MCF 10A (cell line): Measurements from ENCODE around the gene GREB1. TPM values are rescaled to one million over a fixed set of nuclear protein-coding genes. Genes with fewer than 3 reads are reported as not detected.

Source experiments
- BruUV-seq: library from RNA; stranded (reverse); fragments of 400-500 nt; replicated peaks from 2 replicates; lab custom pipeline; 2021; lab: Mats Ljungman, UMichigan
- CTCF ChIA-PET: fragments of 300-600 bp; sonication (Branson Sonifier 250); formaldehyde crosslinking; extraction: SDS; loops from one replicate; lab custom pipeline; 2021; ENCODE audit warnings: antibody characterized with exemption, inconsistent platforms; lab: Yijun Ruan, JAX
- POLR2A ChIA-PET: fragments of 300-600, 350-650 bp; sonication (Branson Sonifier 250); formaldehyde crosslinking; extraction: SDS; loops from one replicate; lab custom pipeline; 2020; ENCODE audit warnings: antibody characterized with exemption, inconsistent platforms; lab: Yijun Ruan, JAX
- DNase-seq: peaks from one replicate; pipeline ENCODE4 v3.0.0-alpha.2; 2018; ENCODE audit not compliant: unreplicated experiment
- H3K27ac Mint-ChIP-seq: one replicate; pipeline ENCODE4 v1.8.0; 2022; ENCODE audit warnings: mild to moderate bottlenecking, low read depth, mixed read lengths; ENCODE audit not compliant: unreplicated experiment
- H3K27me3 Mint-ChIP-seq: one replicate; pipeline ENCODE4 v1.8.0; 2022; ENCODE audit warnings: mixed read lengths; ENCODE audit not compliant: insufficient read depth, unreplicated experiment
- H3K36me3 Mint-ChIP-seq: one replicate; pipeline ENCODE4 v1.8.0; 2022; ENCODE audit warnings: mild to moderate bottlenecking, moderate library complexity, mixed read lengths; ENCODE audit not compliant: insufficient read depth, unreplicated experiment
- H3K4me1 Mint-ChIP-seq: one replicate; pipeline ENCODE4 v1.8.0; 2022; ENCODE audit warnings: mixed read lengths; ENCODE audit not compliant: insufficient read depth, unreplicated experiment
- H3K4me3 Mint-ChIP-seq: one replicate; pipeline ENCODE4 v1.8.0; 2022; ENCODE audit warnings: mild to moderate bottlenecking, moderate library complexity, mixed read lengths; ENCODE audit not compliant: unreplicated experiment
- H3K9me3 Mint-ChIP-seq: one replicate; pipeline ENCODE4 v1.8.0; 2022; ENCODE audit warnings: mixed read lengths; ENCODE audit not compliant: unreplicated experiment
- intact Hi-C: fragments of 100-400 bp; cut with micrococcal nuclease; formaldehyde crosslinking; loops from 2 replicates; pipeline ENCODE4 v1.14.1; 2022
- total RNA-seq: library from RNA; stranded (reverse); gene quantifications from 2 replicates; pipeline ENCODE4 v1.2.3, GENCODE V29; 2022
- TF ChIP-seq, protein P1 (sequence below): fragments of 200-600 bp; IDR thresholded peaks from one replicate; pipeline ENCODE4 v1.8.0; 2022; ENCODE audit warnings: antibody characterized with exemption, mild to moderate bottlenecking; ENCODE audit not compliant: unreplicated experiment

Gene GREB1
- total RNA-seq, 1 experiment from 2014 or later, result 1.7 TPM

DNA sequence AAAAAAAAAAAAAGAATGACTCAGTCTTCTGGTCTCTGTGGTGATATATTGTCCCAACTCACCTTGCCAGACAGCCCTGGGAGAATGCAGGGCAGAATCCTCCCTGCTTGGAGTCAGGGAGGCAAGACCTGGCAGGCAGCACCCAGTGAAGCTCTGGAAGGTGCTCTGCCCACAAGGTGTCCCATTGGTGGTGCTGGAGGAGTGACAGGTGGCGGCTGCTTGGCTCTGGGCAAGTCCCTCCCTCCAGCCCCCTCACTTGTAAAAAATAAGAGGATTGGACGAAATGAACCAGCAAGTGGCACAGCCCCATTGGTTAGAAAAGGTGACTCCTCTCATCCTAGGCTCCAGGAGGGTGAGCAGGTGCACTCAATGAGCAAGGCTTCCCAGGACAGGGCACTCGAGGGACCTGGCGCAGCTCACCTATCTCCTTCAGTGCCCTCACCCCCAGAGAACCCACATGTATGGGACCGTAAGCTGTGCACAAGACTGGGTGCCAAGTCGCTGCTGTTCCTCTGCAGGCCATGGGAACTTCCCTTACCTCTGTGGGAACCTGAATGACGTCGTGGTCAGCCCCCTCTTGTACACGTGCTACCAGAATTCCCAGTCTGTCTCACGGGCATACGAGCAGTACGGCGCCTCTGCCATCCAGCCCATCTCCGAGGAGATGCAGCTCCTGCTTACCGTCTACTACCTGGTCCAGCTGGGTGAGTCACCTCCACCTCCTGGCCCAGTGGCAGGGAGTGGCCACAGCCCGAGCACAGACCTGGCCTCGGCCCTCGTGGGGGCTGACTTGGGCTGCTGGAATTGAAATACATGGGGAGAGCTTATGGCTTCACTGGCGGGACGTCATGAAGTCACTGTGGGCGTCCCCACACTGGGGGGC, 54.6 kb downstream of the GREB1 start:
- H3K9me3 Mint-ChIP-seq, result no peaks in the 10 kb centered on the region
- BruUV-seq, result no TSS peak
- no peaks in the 10 kb centered on the region for H3K36me3 Mint-ChIP-seq
- H3K4me3 Mint-ChIP-seq, result no peak overlapping the region
- intact Hi-C loops, result no loop called here
- ChIA-PET POLR2A (no interaction called here), CTCF (interaction anchor here (0.6 to 1.9 kb wide), 7 partner anchors 14 to 468 kb away, joined by 3 to 8 read pairs (median 3); a partner anchor contains a TSS)
- no peak overlapping the region for H3K27ac Mint-ChIP-seq
- TF ChIP-seq, protein P1, sequence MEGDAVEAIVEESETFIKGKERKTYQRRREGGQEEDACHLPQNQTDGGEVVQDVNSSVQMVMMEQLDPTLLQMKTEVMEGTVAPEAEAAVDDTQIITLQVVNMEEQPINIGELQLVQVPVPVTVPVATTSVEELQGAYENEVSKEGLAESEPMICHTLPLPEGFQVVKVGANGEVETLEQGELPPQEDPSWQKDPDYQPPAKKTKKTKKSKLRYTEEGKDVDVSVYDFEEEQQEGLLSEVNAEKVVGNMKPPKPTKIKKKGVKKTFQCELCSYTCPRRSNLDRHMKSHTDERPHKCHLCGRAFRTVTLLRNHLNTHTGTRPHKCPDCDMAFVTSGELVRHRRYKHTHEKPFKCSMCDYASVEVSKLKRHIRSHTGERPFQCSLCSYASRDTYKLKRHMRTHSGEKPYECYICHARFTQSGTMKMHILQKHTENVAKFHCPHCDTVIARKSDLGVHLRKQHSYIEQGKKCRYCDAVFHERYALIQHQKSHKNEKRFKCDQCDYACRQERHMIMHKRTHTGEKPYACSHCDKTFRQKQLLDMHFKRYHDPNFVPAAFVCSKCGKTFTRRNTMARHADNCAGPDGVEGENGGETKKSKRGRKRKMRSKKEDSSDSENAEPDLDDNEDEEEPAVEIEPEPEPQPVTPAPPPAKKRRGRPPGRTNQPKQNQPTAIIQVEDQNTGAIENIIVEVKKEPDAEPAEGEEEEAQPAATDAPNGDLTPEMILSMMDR, result no peak
- peaks cover 9% of the 10 kb centered on the region for H3K27me3 Mint-ChIP-seq
- no peak for DNase-seq
- H3K4me1 Mint-ChIP-seq, result peaks cover 7% of the 10 kb centered on the region

GRCh38 chr2:11589316-11589940, 55.6 kb downstream of the GREB1 start:
- ChIA-PET POLR2A (no interaction called here), CTCF (interaction anchor here (0.7 to 1.7 kb wide), 3 partner anchors 92 to 361 kb away, joined by 3 to 5 read pairs (median 3); no protein-coding TSS in a partner anchor)
- H3K27ac Mint-ChIP-seq, result no peak overlapping the region
- BruUV-seq, result no TSS peak
- H3K9me3 Mint-ChIP-seq, result no peaks in the 10 kb centered on the region
- intact Hi-C loops, result no loop called here
- H3K4me3 Mint-ChIP-seq, result no peak overlapping the region
- peaks cover 1% of the 10 kb centered on the region for H3K4me1 Mint-ChIP-seq
- TF ChIP-seq, protein P1, result peak; percentile 20
- peak; percentile 11 for DNase-seq
- peaks cover 9% of the 10 kb centered on the region for H3K27me3 Mint-ChIP-seq
- no peaks in the 10 kb centered on the region for H3K36me3 Mint-ChIP-seq

DNA sequence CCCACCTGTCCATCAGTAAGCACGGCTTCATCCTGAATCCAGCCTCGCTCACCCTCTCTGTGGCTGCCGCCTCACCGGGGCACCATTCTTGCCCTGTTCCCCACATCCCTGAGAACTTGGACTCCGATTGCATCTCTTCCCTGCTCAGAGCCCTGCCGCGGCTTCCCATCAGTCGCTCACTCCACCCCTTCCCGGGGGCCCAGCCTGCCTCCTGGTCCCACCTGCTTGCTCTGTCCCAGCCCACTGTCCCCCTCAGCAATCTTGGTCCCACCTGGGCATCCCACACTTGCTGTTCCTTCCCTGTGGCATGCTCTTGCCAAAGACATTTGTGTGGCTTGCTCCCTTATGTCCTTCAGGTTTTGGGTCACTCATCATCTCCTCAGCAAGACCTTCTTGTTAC, 56.3 kb downstream of the GREB1 start:
- Mint-ChIP-seq H3K27me3 (peaks cover 8% of the 10 kb centered on the region), H3K27ac (no peak overlapping the region), H3K4me3 (no peak overlapping the region), H3K9me3 (no peaks in the 10 kb centered on the region), H3K4me1 (no peaks in the 10 kb centered on the region), H3K36me3 (no peaks in the 10 kb centered on the region)
- no TSS peak for BruUV-seq
- intact Hi-C loops, result no loop called here
- POLR2A ChIA-PET, result no interaction called here
- TF ChIP-seq, protein P1, result no peak
- CTCF ChIA-PET, result interaction anchor here (4.2 kb wide), 1 partner anchor 8 kb away, joined by 35 read pairs; no protein-coding TSS in a partner anchor
- DNase-seq, result no peak

- no peak overlapping the region for H3K4me3 Mint-ChIP-seq
- intact Hi-C loops, result no loop called here
- H3K36me3 Mint-ChIP-seq, result no peaks in the 10 kb centered on the region
- no TSS peak for BruUV-seq
- ChIA-PET POLR2A (interaction anchor here (0.7 kb wide), 1 partner anchor 386 kb away, joined by 3 read pairs; no protein-coding TSS in a partner anchor), CTCF (interaction anchor here (0.6 to 4.2 kb wide), 4 partner anchors 9 to 459 kb away, joined by 3 to 35 read pairs (median 3); no protein-coding TSS in a partner anchor)
- H3K27me3 Mint-ChIP-seq, result no peaks in the 10 kb centered on the region
- TF ChIP-seq, protein P1, result no peak
- no peak for DNase-seq
- H3K4me1 Mint-ChIP-seq, result no peaks in the 10 kb centered on the region
- no peak overlapping the region for H3K27ac Mint-ChIP-seq
- H3K9me3 Mint-ChIP-seq, result no peaks in the 10 kb centered on the region
These were observed 57.2 kb downstream of the GREB1 start for GRCh38 chr2:11591091-11591490.
